HG02763 (cell line): Measurements from ENCODE around the gene ENTPD1.
"Not testable (repeated sequence)": the region's sequence is repeated elsewhere in the genome, so short reads cannot be mapped to it uniquely, and the experiment has no call there.

Experiments used
- ATAC-seq: cut with Tn5 transposase; IDR thresholded peaks from one replicate; pipeline ENCODE4 v1.9.1; 2021; ENCODE audit warnings: mild to moderate bottlenecking, moderate library complexity; ENCODE audit not compliant: unreplicated experiment

The ENTPD1 gene

DNA sequence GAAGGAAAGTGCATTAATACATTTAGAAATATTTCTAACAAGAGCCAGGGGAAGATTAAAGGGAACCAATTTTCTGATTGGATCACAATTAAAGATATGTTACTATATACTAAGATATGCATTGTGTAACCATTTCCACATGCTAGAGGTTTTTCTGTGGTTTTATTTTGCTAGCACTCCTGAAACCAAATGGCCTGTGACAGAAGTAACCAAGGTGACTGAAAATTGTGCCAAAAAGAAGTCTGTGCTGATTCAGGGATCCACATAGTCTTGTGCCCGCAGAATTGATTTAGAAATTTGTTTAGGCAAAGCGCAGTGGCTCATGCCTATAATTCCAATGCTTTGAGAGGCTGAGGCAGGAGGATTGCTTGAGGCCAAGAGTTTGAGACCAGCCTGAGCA, 153.6 kb downstream of the ENTPD1 start:
- ATAC-seq: no peak

DNA sequence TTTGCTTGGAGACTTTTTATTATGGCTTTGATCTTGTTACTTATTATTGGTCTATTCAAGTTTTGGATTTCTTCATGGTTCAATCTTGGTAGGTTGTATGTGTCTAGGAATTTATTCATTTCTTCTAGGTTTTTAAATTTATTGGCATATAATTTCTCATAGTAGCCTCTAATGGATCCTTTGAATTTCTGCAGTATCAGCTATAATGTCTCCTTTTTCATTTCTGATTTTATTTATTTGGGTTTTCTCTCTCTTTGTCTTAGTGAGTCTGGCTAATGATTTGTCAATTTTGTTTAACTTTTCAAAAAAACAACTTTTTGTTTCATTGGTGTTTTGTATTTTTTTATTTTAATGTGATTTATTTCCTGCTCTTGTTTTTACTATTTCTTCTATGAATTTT, 160.1 kb downstream of the ENTPD1 start:
- ATAC-seq: not testable (repeated sequence)
